K562 (cell line): ENCODE results near the gene MYOM3. TPM values are rescaled to one million over a fixed set of nuclear protein-coding genes. Genes with fewer than 3 reads are reported as not detected.

ENCODE experiments used
- ATAC-seq: fragments of 200-7000 bp; cut with Tn5 transposase; 3 replicates; pipeline ENCODE4 v1.9.1; 2020; ENCODE audit warnings: moderate library complexity
- BruUV-seq: library from RNA; stranded (reverse); fragments of 400-500 nt; replicated peaks from 2 replicates; lab custom pipeline; 2021; lab: Mats Ljungman, UMichigan
- CTCF ChIA-PET: fragments of 300-600 bp; formaldehyde crosslinking; extraction: SDS; loops from one replicate; lab custom pipeline; 2021; ENCODE audit warnings: low intra/inter-chr PET ratio; lab: Yijun Ruan, JAX
- POLR2A ChIA-PET: fragments of 300-600, 350-650 bp; sonication (Branson Sonifier 250); formaldehyde crosslinking; extraction: SDS; loops from one replicate; lab custom pipeline; 2021; ENCODE audit warnings: antibody characterized with exemption, inconsistent platforms; lab: Yijun Ruan, JAX
- DNase-seq, 4 experiments: peaks; one replicate each; pipeline versions ENCODE4 v3.0.0 to v3.0.0-alpha.2; 2011 to 2018; ENCODE audit warnings: low spot score in 3 of 4, mixed read lengths in 3 of 4; ENCODE audit errors: extremely low read depth in 1 of 4
- FAIRE-seq: peaks from 2 replicates; lab custom pipeline; 2011; peaks lifted over from hg19 to GRCh38; lab: Jason Lieb, UNC
- H2AFZ ChIP-seq: 2 replicates; pipeline ENCODE4 v1.6.0; 2011; ENCODE audit warnings: low read depth, low read length, control low read depth, inconsistent platforms
- H3K27ac ChIP-seq: fragments of 200-600 bp; 3 replicates; pipeline ENCODE4 v1.8.0; 2011; ENCODE audit warnings: low read depth, mild to moderate bottlenecking, control low read depth, inconsistent platforms, low read length, moderate library complexity, mixed read lengths; ENCODE audit errors: extremely low read depth
- H3K27me3 ChIP-seq, 2 experiments: fragments of 300-600 bp in 1 of 2; 2 replicates in 1 of 2; 3 replicates in 1 of 2; pipeline versions ENCODE4 v1.6.0 to v1.8.0; 2011; ENCODE audit warnings: inconsistent platforms in 2 of 2, low read length in 2 of 2, mild to moderate bottlenecking in 1 of 2, mixed read lengths in 1 of 2, moderate library complexity in 1 of 2; ENCODE audit not compliant: control insufficient read depth in 2 of 2, insufficient read depth in 2 of 2
- H3K36me3 ChIP-seq: fragments of 300-600 bp; 3 replicates; pipeline ENCODE4 v1.8.0; 2011; ENCODE audit warnings: mild to moderate bottlenecking, low read length, inconsistent platforms; ENCODE audit not compliant: control insufficient read depth, insufficient read depth
- H3K4me1 ChIP-seq, 2 experiments: fragments of 200-600 bp in 1 of 2; replicated peaks in 1 of 2; 2 replicates in 1 of 2; 3 replicates in 1 of 2; pipeline versions ENCODE4 v1.5.1 to v1.8.0; 2011; ENCODE audit warnings: inconsistent platforms in 2 of 2, low read length in 2 of 2, mild to moderate bottlenecking in 1 of 2, mixed read lengths in 1 of 2, moderate library complexity in 1 of 2; ENCODE audit not compliant: control insufficient read depth in 2 of 2, insufficient read depth in 2 of 2
- H3K4me2 ChIP-seq: 2 replicates; pipeline ENCODE4 v1.6.1; 2011; ENCODE audit warnings: low read length, control low read depth, inconsistent platforms, mixed read lengths; ENCODE audit not compliant: insufficient read depth
- H3K4me3 ChIP-seq: fragments of 200-600 bp; sonication (generic), shearing (Covaris generic); 2 replicates; pipeline ENCODE4 v1.5.1; 2016; ENCODE audit warnings: control low read depth, inconsistent platforms
- H3K79me2 ChIP-seq: fragments of 200-600 bp; 3 replicates; pipeline ENCODE4 v1.8.0; 2011; ENCODE audit warnings: low read length, inconsistent platforms; ENCODE audit not compliant: control insufficient read depth, insufficient read depth
- H3K9ac ChIP-seq, 2 experiments: 2 replicates each; pipeline versions ENCODE4 v1.6.0 to v1.6.1; 2011; ENCODE audit warnings: low read depth in 2 of 2, low read length in 2 of 2, control low read depth in 1 of 2, inconsistent platforms in 1 of 2, mild to moderate bottlenecking in 1 of 2, mixed read lengths in 1 of 2; ENCODE audit not compliant: insufficient read depth in 1 of 2
- H3K9me1 ChIP-seq: one replicate; pipeline ENCODE4 v1.6.0; 2011; ENCODE audit warnings: inconsistent platforms, mild to moderate bottlenecking, low read length, moderate library complexity; ENCODE audit not compliant: control insufficient read depth, insufficient read depth
- H3K9me3 ChIP-seq: replicated peaks from 2 replicates; pipeline ENCODE4 v1.5.1; 2011; ENCODE audit warnings: low read depth, low read length, inconsistent platforms; ENCODE audit not compliant: control insufficient read depth, insufficient read depth
- H4K20me1 ChIP-seq: replicated peaks from 2 replicates; pipeline ENCODE4 v1.6.1; 2011; ENCODE audit warnings: low read length, inconsistent platforms, mixed read lengths; ENCODE audit not compliant: control insufficient read depth, insufficient read depth
- ELF2 ChIP-seq: fragments of 250-450 bp; sonication (Bioruptor Pico); IDR thresholded peaks from 2 replicates; pipeline ENCODE4 v1.5.0; 2021; ENCODE audit warnings: mild to moderate bottlenecking
- ESRRA ChIP-seq: fragments of 450-650 bp; IDR thresholded peaks from 2 replicates; pipeline ENCODE4 v1.6.1; 2014; ENCODE audit warnings: low read depth, mild to moderate bottlenecking, moderate library complexity, borderline replicate concordance
- HCFC1 ChIP-seq: IDR thresholded peaks from 2 replicates; pipeline ENCODE4 v1.6.1; 2012; ENCODE audit warnings: low read depth, low read length, improper control_type of control experiment
- PHF21A ChIP-seq: fragments of 450-650 bp; IDR thresholded peaks from 2 replicates; pipeline ENCODE4 v1.6.1; 2017; ENCODE audit warnings: low read depth, borderline replicate concordance
- PURB ChIP-seq: sonication (generic); formaldehyde crosslinking; IDR thresholded peaks from 2 replicates; pipeline ENCODE4 v1.9.0; 2021; ENCODE audit warnings: low read depth, mild to moderate bottlenecking, missing genetic modification reagents
- TAF15 ChIP-seq: fragments of 200-400 bp; formaldehyde crosslinking; IDR thresholded peaks from 2 replicates; pipeline ENCODE4 v1.6.1; 2017; ENCODE audit warnings: mild to moderate bottlenecking, low read depth, low read length, moderate library complexity
- U2AF1 ChIP-seq: fragments of 200-400 bp; formaldehyde crosslinking; optimal IDR thresholded peaks from 2 replicates; pipeline ENCODE3; 2017; ENCODE audit warnings: mild to moderate bottlenecking, low read depth, low read length, moderate library complexity
- ZNF121 ChIP-seq: sonication (generic); formaldehyde crosslinking; conservative IDR thresholded peaks from 2 replicates; pipeline ENCODE4 v1.8.0; 2022; ENCODE audit warnings: missing genetic modification reagents
- ZNF316 ChIP-seq: fragments of 450-650 bp; IDR thresholded peaks from 2 replicates; pipeline ENCODE4 v1.6.1; 2016
- WGBS: fragments of 100-300 bp; shearing (Covaris generic); methylation state at CpG from one replicate; pipeline ENCODE4 v1.1.6; 2016; ENCODE audit warnings: low coverage, mixed read lengths; ENCODE audit not compliant: insufficient coverage; ENCODE audit errors: missing lambda C conversion rate; 5-methylcytosine and 5-hydroxymethylcytosine counted together
- in situ Hi-C: fragments of 300-500 bp; cut with MboI; formaldehyde crosslinking; loops from 4 replicates; pipeline ENCODE4 v1.15.0; 2018; ENCODE audit warnings: inconsistent platforms, mixed read lengths
- intact Hi-C: fragments of 100-400 bp; cut with micrococcal nuclease; formaldehyde crosslinking; loops from 2 replicates; pipeline ENCODE4 v1.14.2; 2022
- polyA plus RNA-seq, 8 experiments: library from polyadenylated mRNA; depleted of rRNA in 4 of 8; stranded (reverse) in 5 of 8; unstranded in 3 of 8; fragments of >200 nt; fragmentation: Nextera tagmentation in 2 of 8; fragmentation: Illumina TruSeq in 1 of 8; extraction: Ambion mirVana in 2 of 8; extraction: Trizol in 1 of 8; gene quantifications; 2 replicates each; pipeline versions ENCODE4 v1.2.1 to v1.2.3, GENCODE V29; 2011 to 2014; ENCODE audit warnings: inconsistent platforms in 1 of 8, missing spikeins in 1 of 8
- total RNA-seq, 7 experiments: library from RNA; depleted of rRNA in 6 of 7; stranded (reverse); fragments of >200 nt in 6 of 7; fragmentation: Illumina TruSeq in 2 of 7; extraction: Trizol in 2 of 7; gene quantifications; 2 replicates each; pipeline versions ENCODE4 v1.2.1 to v1.2.3, GENCODE V29; 2011 to 2021; ENCODE audit warnings: low replicate concordance in 1 of 7
- TF ChIP-seq, protein P1 (sequence below), 3 experiments: IDR thresholded peaks in 2 of 3; conservative IDR thresholded peaks in 1 of 3; 2 replicates each; pipeline ENCODE4 v1.5.1; 2011 to 2012; ENCODE audit warnings: low read length in 3 of 3, mild to moderate bottlenecking in 3 of 3, control low read depth in 2 of 3, improper control_type of control experiment in 1 of 3, inconsistent platforms in 1 of 3, low read depth in 1 of 3, mixed read lengths in 1 of 3, moderate library complexity in 1 of 3; ENCODE audit not compliant: insufficient read depth in 2 of 3

The MYOM3 gene
- total and polyA plus RNA-seq, 9 of the 15 experiments (the other 6 are each of a cell fraction or from before 2014, with no cell fraction given) = 0.01 TPM; not detected in 8

DNA sequence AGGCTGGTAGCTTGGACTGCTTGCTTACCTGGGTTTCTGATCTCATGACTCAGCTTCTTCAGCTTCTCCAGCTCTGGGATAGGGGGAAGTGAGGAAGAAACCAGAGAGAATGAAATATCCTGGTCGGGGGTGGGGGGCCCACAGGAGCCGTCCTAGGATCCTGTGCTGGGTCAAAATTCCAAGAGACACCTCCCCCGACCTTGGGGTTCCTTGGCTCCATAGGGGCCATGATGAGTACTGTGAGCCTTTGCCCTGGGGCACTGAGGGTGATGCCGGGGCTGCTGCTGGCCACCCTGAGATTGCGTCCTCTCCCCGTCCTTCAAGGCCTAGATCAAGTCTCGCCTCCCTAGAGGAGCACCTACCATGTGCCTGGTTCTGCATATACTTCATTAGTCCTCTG is 40.0 kb downstream of the MYOM3 start:
- WGBS = 4% methylated on average over 7 of the region's 7 CpGs
- DNase-seq (no peak), ATAC-seq (no peak), FAIRE-seq (no peak)
- no peaks in the 10 kb centered on the region for H3K9me3 ChIP-seq
- ChIA-PET CTCF (interaction anchor here (1.9 to 2.6 kb wide), 3 partner anchors 40 to 319 kb away, joined by 7 to 16 read pairs (median 7); partner anchors contain the start of gene MYOM3), POLR2A (interaction anchor here (0.6 to 1.0 kb wide), 3 partner anchors 10 to 21 kb away, joined by 3 read pairs; no protein-coding TSS in a partner anchor)
- no peak overlapping the region for H3K4me2 ChIP-seq
- in situ Hi-C loops = no loop called here
- no peak overlapping the region for H3K9ac ChIP-seq
- no peaks in the 10 kb centered on the region for H3K79me2 ChIP-seq
- H3K27me3 ChIP-seq = peaks cover 35 to 64% of the 10 kb centered on the region in 2 experiments; a peak in 4 of 5 replicates
- no peak overlapping the region for H2AFZ ChIP-seq
- no peaks in the 10 kb centered on the region; a peak in 1 of 5 replicates for H3K4me1 ChIP-seq
- no TSS peak for BruUV-seq
- no peak overlapping the region for H3K27ac ChIP-seq
- no peaks in the 10 kb centered on the region for H3K36me3 ChIP-seq
- TF ChIP-seq ZNF316 = 0 out of 2 replicates have a peak, but pooled peaks have one; percentile 10
- TF ChIP-seq ZNF121 (CRISPR knock-in tag) = no peak
- TF ChIP-seq ELF2 (CRISPR knock-in tag) = no peak
- TF ChIP-seq, all 486 proteins: peak for 1
- Histone ChIP-seq H3K9me1 (no peaks in the 10 kb centered on the region), H3K4me3 (no peak overlapping the region), H4K20me1 (0 out of 2 replicates have a peak, but pooled peaks cover 8% of the 10 kb centered on the region)
- intact Hi-C loops = loop anchor here (1.0 to 2.0 kb wide), 3 partner anchors 40 to 321 kb away; partner anchors contain the start of gene MYOM3

DNA sequence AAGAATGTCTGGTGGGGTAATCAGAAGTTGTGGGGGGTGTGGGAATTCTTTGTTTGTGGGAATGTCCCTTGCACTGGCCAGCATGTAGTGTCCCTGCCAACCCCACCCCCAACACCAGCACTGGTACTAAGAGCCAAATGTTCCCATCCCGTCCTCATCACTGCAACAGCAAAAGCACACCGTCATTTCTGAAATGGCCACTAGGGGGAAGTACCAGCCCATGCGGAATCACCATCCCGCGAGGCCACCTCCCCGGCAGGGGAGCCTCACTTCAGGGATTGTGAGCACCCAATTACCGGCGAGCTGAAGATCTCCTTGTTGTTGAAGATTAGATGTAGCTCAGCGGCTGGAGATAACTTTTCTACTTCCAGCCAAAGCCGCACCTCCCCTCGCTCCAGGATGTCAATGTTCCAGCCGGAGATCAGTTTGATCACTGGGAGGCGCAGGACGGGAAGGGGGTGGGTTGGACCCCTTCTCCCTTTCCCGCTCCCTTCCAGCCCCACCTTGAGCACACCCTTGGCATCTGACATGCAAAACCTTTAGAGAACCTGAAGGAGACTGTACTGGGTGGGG is 41.0 kb downstream of the MYOM3 start:
- ChIA-PET POLR2A (interaction anchor here (0.7 to 1.0 kb wide), 2 partner anchors 8 to 20 kb away, joined by 3 read pairs; no protein-coding TSS in a partner anchor), CTCF (interaction anchor here (0.7 to 2.6 kb wide), 6 partner anchors 41 to 322 kb away, joined by 3 to 16 read pairs (median 6); partner anchors contain the start of gene MYOM3)
- H3K27ac ChIP-seq = no peak overlapping the region
- 6% methylated on average over 15 of the region's 15 CpGs for WGBS
- BruUV-seq = no TSS peak
- no peaks in the 10 kb centered on the region for H3K79me2 ChIP-seq
- no peaks in the 10 kb centered on the region; a peak in 1 of 5 replicates for H3K4me1 ChIP-seq
- H3K36me3 ChIP-seq = no peaks in the 10 kb centered on the region
- intact Hi-C loops (loop anchor here (1.0 to 2.0 kb wide), 3 partner anchors 41 to 322 kb away; partner anchors contain the start of gene MYOM3), in situ Hi-C loops (no loop called here)
- H4K20me1 ChIP-seq = 0 out of 2 replicates have a peak, but pooled peaks cover 8% of the 10 kb centered on the region
- no peaks in the 10 kb centered on the region for H3K9me1 ChIP-seq
- no peak overlapping the region for H3K4me3 ChIP-seq
- peak; percentile 98 for FAIRE-seq
- no peak overlapping the region for H2AFZ ChIP-seq
- H3K4me2 ChIP-seq = no peak overlapping the region
- peak; percentile 86 to 92 (median 90) for DNase-seq
- H3K27me3 ChIP-seq = peaks cover 36 to 68% of the 10 kb centered on the region in 2 experiments; a peak in 4 of 5 replicates
- H3K9me3 ChIP-seq = no peaks in the 10 kb centered on the region
- peak; percentile 98 for ATAC-seq
- no peak overlapping the region for H3K9ac ChIP-seq
- 0 out of 2 replicates have a peak, but pooled peaks have one; percentile 15 for TF ChIP-seq ESRRA
- TF ChIP-seq PURB (CRISPR knock-in tag) = no peak
- no peak for TF ChIP-seq TAF15
- no peak for TF ChIP-seq PHF21A
- TF ChIP-seq U2AF1 = no peak
- no peak for TF ChIP-seq HCFC1
- TF ChIP-seq, protein P1, sequence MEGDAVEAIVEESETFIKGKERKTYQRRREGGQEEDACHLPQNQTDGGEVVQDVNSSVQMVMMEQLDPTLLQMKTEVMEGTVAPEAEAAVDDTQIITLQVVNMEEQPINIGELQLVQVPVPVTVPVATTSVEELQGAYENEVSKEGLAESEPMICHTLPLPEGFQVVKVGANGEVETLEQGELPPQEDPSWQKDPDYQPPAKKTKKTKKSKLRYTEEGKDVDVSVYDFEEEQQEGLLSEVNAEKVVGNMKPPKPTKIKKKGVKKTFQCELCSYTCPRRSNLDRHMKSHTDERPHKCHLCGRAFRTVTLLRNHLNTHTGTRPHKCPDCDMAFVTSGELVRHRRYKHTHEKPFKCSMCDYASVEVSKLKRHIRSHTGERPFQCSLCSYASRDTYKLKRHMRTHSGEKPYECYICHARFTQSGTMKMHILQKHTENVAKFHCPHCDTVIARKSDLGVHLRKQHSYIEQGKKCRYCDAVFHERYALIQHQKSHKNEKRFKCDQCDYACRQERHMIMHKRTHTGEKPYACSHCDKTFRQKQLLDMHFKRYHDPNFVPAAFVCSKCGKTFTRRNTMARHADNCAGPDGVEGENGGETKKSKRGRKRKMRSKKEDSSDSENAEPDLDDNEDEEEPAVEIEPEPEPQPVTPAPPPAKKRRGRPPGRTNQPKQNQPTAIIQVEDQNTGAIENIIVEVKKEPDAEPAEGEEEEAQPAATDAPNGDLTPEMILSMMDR (IDR thresholded peaks at IDR 0.05 in 2 of 3, conservative IDR thresholded peaks at IDR 0.05 in 1 of 3; ENCODE audit: insufficient read depth in 2 of 3, low read depth in 1 of 3, low read length in 3 of 3) = peak; percentile 97 to 98 (median 97)
